ENCODE results near the gene LPP.

Gene LPP

GRCh38 chr3:188403404-188403803 lies 249.4 kb downstream of the LPP start:
- H3K27me3 ChIP-seq (ENCODE audit: control insufficient read depth, insufficient read depth, low read length) = no peaks in the 10 kb centered on the region
- H3K4me3 ChIP-seq (ENCODE audit: low read depth, low read length) = no peak overlapping the region
- no peaks in the 10 kb centered on the region for H3K9me3 ChIP-seq (ENCODE audit: control insufficient read depth, insufficient read depth, low read depth, low read length)
- H3K27ac ChIP-seq (ENCODE audit: low read depth, low read length) = no peak overlapping the region
- no peak overlapping the region for H3K9ac ChIP-seq (ENCODE audit: low read length)
- no peaks in the 10 kb centered on the region; the same call in 1 of the 2 replicates for H3K4me1 ChIP-seq (ENCODE audit: control insufficient read depth, insufficient read depth, low read length)
- H3K36me3 ChIP-seq (ENCODE audit: control insufficient read depth, insufficient read depth, low read length) = peaks cover 11% of the 10 kb centered on the region; the same call in 1 of the 2 replicates

GRCh38 chr3:188404124-188404523 lies 250.2 kb downstream of the LPP start:
- Histone ChIP-seq H3K4me1 (ENCODE audit: control insufficient read depth, insufficient read depth, low read length) (no peaks in the 10 kb centered on the region; the same call in 1 of the 2 replicates), H3K9ac (ENCODE audit: low read length) (no peak overlapping the region), H3K27me3 (ENCODE audit: control insufficient read depth, insufficient read depth, low read length) (no peaks in the 10 kb centered on the region), H3K9me3 (ENCODE audit: control insufficient read depth, insufficient read depth, low read depth, low read length) (no peaks in the 10 kb centered on the region), H3K36me3 (ENCODE audit: control insufficient read depth, insufficient read depth, low read length) (peaks cover 11% of the 10 kb centered on the region; the same call in 1 of the 2 replicates), H3K4me3 (ENCODE audit: low read depth, low read length) (no peak overlapping the region), H3K27ac (ENCODE audit: low read depth, low read length) (no peak overlapping the region)

GRCh38 chr3:188404701-188405100 lies 250.7 kb downstream of the LPP start:
- no peak overlapping the region for H3K27ac ChIP-seq (ENCODE audit: low read depth, low read length)
- H3K27me3 ChIP-seq (ENCODE audit: control insufficient read depth, insufficient read depth, low read length) = no peaks in the 10 kb centered on the region
- H3K9ac ChIP-seq (ENCODE audit: low read length) = no peak overlapping the region

GRCh38 chr3:188407158-188407880 lies 253.4 kb downstream of the LPP start:
- peaks cover 11% of the 10 kb centered on the region; the same call in 1 of the 2 replicates for H3K36me3 ChIP-seq (ENCODE audit: control insufficient read depth, insufficient read depth, low read length)
- H3K27ac ChIP-seq (ENCODE audit: low read depth, low read length) = no peak overlapping the region
- no peaks in the 10 kb centered on the region for H3K4me1 ChIP-seq (ENCODE audit: control insufficient read depth, insufficient read depth, low read length)
- H3K27me3 ChIP-seq (ENCODE audit: control insufficient read depth, insufficient read depth, low read length) = no peaks in the 10 kb centered on the region
- no peak overlapping the region for H3K4me3 ChIP-seq (ENCODE audit: low read depth, low read length)
- H3K9ac ChIP-seq (ENCODE audit: low read length) = no peak overlapping the region
- H3K9me3 ChIP-seq (ENCODE audit: control insufficient read depth, insufficient read depth, low read depth, low read length) = no peaks in the 10 kb centered on the region

More at GRCh38 chr3:188404701-188405100, 250.7 kb downstream of the LPP start:
- H3K4me3 ChIP-seq (ENCODE audit: low read depth, low read length) = no peak overlapping the region
- H3K4me1 ChIP-seq (ENCODE audit: control insufficient read depth, insufficient read depth, low read length) = no peaks in the 10 kb centered on the region; the same call in 1 of the 2 replicates
- no peaks in the 10 kb centered on the region for H3K9me3 ChIP-seq (ENCODE audit: control insufficient read depth, insufficient read depth, low read depth, low read length)
- peaks cover 11% of the 10 kb centered on the region; the same call in 1 of the 2 replicates for H3K36me3 ChIP-seq (ENCODE audit: control insufficient read depth, insufficient read depth, low read length)

- no peaks in the 10 kb centered on the region for H3K9me3 ChIP-seq (ENCODE audit: control insufficient read depth, insufficient read depth, low read depth, low read length)
Observed at GRCh38 chr3:188408831-188409230, 254.9 kb downstream of the LPP start.

GRCh38 chr3:188411750-188412149 lies 257.8 kb downstream of the LPP start:
- H3K9me3 ChIP-seq (ENCODE audit: control insufficient read depth, insufficient read depth, low read depth, low read length) = no peaks in the 10 kb centered on the region
- no peak overlapping the region for H3K4me3 ChIP-seq (ENCODE audit: low read depth, low read length)
- H3K9ac ChIP-seq (ENCODE audit: low read length) = no peak overlapping the region
- no peak overlapping the region for H3K27ac ChIP-seq (ENCODE audit: low read depth, low read length)
- no peaks in the 10 kb centered on the region for H3K27me3 ChIP-seq (ENCODE audit: control insufficient read depth, insufficient read depth, low read length)
- peaks cover 4% of the 10 kb centered on the region; the same call in 1 of the 2 replicates for H3K36me3 ChIP-seq (ENCODE audit: control insufficient read depth, insufficient read depth, low read length)
- no peaks in the 10 kb centered on the region for H3K4me1 ChIP-seq (ENCODE audit: control insufficient read depth, insufficient read depth, low read length)

More at GRCh38 chr3:188408831-188409230, 254.9 kb downstream of the LPP start:
- Histone ChIP-seq H3K27me3 (ENCODE audit: control insufficient read depth, insufficient read depth, low read length) (no peaks in the 10 kb centered on the region), H3K36me3 (ENCODE audit: control insufficient read depth, insufficient read depth, low read length) (peaks cover 11% of the 10 kb centered on the region; the same call in 1 of the 2 replicates), H3K4me3 (ENCODE audit: low read depth, low read length) (no peak overlapping the region), H3K27ac (ENCODE audit: low read depth, low read length) (no peak overlapping the region), H3K4me1 (ENCODE audit: control insufficient read depth, insufficient read depth, low read length) (no peaks in the 10 kb centered on the region), H3K9ac (ENCODE audit: low read length) (no peak overlapping the region)

- Histone ChIP-seq H3K9me3 (ENCODE audit: control insufficient read depth, insufficient read depth, low read depth, low read length) (no peaks in the 10 kb centered on the region), H3K9ac (ENCODE audit: low read length) (no peak overlapping the region), H3K36me3 (ENCODE audit: control insufficient read depth, insufficient read depth, low read length) (no peaks in the 10 kb centered on the region), H3K4me3 (ENCODE audit: low read depth, low read length) (no peak overlapping the region), H3K27me3 (ENCODE audit: control insufficient read depth, insufficient read depth, low read length) (no peaks in the 10 kb centered on the region), H3K27ac (ENCODE audit: low read depth, low read length) (no peak overlapping the region), H3K4me1 (ENCODE audit: control insufficient read depth, insufficient read depth, low read length) (no peaks in the 10 kb centered on the region)
Observed at GRCh38 chr3:188415196-188415595, 261.2 kb downstream of the LPP start.

- Histone ChIP-seq H3K4me3 (ENCODE audit: low read depth, low read length) (no peak overlapping the region), H3K36me3 (ENCODE audit: control insufficient read depth, insufficient read depth, low read length) (no peaks in the 10 kb centered on the region), H3K27ac (ENCODE audit: low read depth, low read length) (no peak overlapping the region), H3K27me3 (ENCODE audit: control insufficient read depth, insufficient read depth, low read length) (no peaks in the 10 kb centered on the region), H3K4me1 (ENCODE audit: control insufficient read depth, insufficient read depth, low read length) (no peaks in the 10 kb centered on the region), H3K9me3 (ENCODE audit: control insufficient read depth, insufficient read depth, low read depth, low read length) (no peaks in the 10 kb centered on the region), H3K9ac (ENCODE audit: low read length) (no peak overlapping the region)
Observed at GRCh38 chr3:188416041-188416440, 262.1 kb downstream of the LPP start.

GRCh38 chr3:188417271-188417696 lies 263.3 kb downstream of the LPP start:
- no peak overlapping the region for H3K4me3 ChIP-seq (ENCODE audit: low read depth, low read length)
- no peaks in the 10 kb centered on the region for H3K4me1 ChIP-seq (ENCODE audit: control insufficient read depth, insufficient read depth, low read length)
- H3K27me3 ChIP-seq (ENCODE audit: control insufficient read depth, insufficient read depth, low read length) = no peaks in the 10 kb centered on the region
- H3K27ac ChIP-seq (ENCODE audit: low read depth, low read length) = no peak overlapping the region
- no peaks in the 10 kb centered on the region for H3K9me3 ChIP-seq (ENCODE audit: control insufficient read depth, insufficient read depth, low read depth, low read length)
- H3K9ac ChIP-seq (ENCODE audit: low read length) = no peak overlapping the region
- no peaks in the 10 kb centered on the region for H3K36me3 ChIP-seq (ENCODE audit: control insufficient read depth, insufficient read depth, low read length)

- Histone ChIP-seq H3K9me3 (ENCODE audit: control insufficient read depth, insufficient read depth, low read depth, low read length) (no peaks in the 10 kb centered on the region), H3K36me3 (ENCODE audit: control insufficient read depth, insufficient read depth, low read length) (no peaks in the 10 kb centered on the region), H3K27ac (ENCODE audit: low read depth, low read length) (no peak overlapping the region), H3K27me3 (ENCODE audit: control insufficient read depth, insufficient read depth, low read length) (no peaks in the 10 kb centered on the region), H3K4me3 (ENCODE audit: low read depth, low read length) (no peak overlapping the region), H3K9ac (ENCODE audit: low read length) (no peak overlapping the region), H3K4me1 (ENCODE audit: control insufficient read depth, insufficient read depth, low read length) (no peaks in the 10 kb centered on the region)
Observed at GRCh38 chr3:188417766-188418165, 263.8 kb downstream of the LPP start.

GRCh38 chr3:188421151-188421821 lies 267.3 kb downstream of the LPP start:
- H3K4me3 ChIP-seq (ENCODE audit: low read depth, low read length) = no peak overlapping the region
- H3K9me3 ChIP-seq (ENCODE audit: control insufficient read depth, insufficient read depth, low read depth, low read length) = no peaks in the 10 kb centered on the region
- no peak overlapping the region for H3K27ac ChIP-seq (ENCODE audit: low read depth, low read length)
- no peak overlapping the region for H3K9ac ChIP-seq (ENCODE audit: low read length)
- H3K36me3 ChIP-seq (ENCODE audit: control insufficient read depth, insufficient read depth, low read length) = no peaks in the 10 kb centered on the region
- H3K4me1 ChIP-seq (ENCODE audit: control insufficient read depth, insufficient read depth, low read length) = no peaks in the 10 kb centered on the region
- no peaks in the 10 kb centered on the region for H3K27me3 ChIP-seq (ENCODE audit: control insufficient read depth, insufficient read depth, low read length)
